GM19239 (cell line): ENCODE data around the gene CASK.
A peak's percentile ranks its signal among the peaks of the same experiment; 100 is the strongest.

Experiments used
- DNase-seq: peaks from one replicate; pipeline ENCODE4 v3.0.0; 2011; ENCODE audit warnings: low spot score; ENCODE audit not compliant: insufficient read length
- FAIRE-seq: peaks from 2 replicates; lab custom pipeline; 2011; peaks lifted over from hg19 to GRCh38; lab: Jason Lieb, UNC

Gene CASK

DNA sequence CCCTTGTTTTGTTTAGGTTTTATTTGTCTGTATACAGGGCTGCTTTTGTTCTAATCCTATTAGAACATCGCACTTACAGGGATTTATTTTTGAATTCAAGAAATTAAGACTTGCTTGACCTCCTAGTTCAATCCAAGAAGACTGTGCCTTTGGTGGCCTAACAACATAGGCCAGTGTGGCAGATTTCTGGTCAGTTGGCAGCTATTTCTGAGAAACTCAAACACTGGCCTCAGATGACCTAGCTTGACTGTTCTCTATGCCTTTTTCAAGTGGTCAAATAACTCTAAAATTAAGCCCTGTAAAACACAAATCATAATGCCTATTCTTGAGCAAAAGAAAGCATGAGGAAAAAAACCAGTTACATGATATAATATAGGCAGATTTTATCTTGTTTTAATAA is 323.8 kb downstream of the CASK start:
- FAIRE-seq (no peak), DNase-seq (no peak)

DNA sequence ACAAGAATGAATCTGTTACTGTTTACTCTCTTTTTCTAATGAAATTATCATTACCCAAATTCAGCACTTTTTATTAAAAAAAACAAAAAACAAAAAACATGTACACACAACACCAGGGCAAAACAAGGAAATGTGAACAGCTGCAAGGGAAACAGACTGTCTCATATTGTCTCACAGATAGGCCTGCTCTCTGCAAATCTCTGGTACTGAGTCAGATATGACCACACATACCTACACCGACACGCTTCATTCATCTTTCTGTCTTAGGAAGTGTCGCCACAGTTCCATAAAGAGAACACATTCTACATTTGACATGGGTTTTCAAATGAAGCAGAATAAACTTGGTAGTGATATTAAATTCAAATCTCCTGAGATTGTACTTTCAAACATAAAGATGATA is 326.8 kb downstream of the CASK start:
- DNase-seq = peak; percentile 10
- peak; percentile 95 for FAIRE-seq

DNA sequence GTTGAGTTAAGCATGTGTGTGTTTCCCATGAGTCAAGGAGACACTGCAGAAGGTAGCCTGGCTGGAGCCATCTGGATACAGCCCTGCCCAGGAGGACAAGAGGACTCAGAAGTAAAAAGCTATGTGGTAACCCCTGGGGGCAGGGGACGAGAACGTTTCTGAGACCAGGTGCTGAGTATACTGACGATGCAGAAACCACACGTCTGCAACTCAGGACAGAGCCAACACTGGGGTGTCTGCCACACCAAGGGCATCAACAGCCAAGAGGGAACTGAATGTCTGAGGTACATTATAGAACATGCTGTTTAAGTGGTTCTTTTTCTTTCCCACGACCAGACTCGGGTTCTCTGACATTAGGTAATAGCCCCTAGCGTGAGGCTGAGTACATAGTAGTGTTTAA is 328.7 kb downstream of the CASK start:
- DNase-seq (no peak), FAIRE-seq (no peak)

DNA sequence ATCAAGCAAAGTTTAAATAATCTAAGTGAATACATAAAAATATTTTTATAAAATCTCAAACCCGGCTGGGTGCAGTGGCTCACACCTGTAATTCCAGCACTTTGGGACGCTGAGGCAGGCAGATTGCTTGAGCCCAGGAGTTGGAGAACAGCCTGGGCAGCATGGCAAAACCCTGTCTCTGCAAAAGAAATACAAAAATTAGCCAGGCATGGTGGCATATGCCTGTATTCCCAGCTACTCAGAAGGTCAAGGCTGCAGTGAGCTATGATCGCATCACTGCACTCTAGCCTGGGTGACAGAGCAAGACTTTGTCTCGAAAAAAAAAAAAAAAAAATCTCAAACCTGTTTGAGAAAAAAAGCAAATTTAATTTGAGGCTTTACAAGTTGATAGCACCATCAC is 331.4 kb downstream of the CASK start:
- no peak for DNase-seq

DNA sequence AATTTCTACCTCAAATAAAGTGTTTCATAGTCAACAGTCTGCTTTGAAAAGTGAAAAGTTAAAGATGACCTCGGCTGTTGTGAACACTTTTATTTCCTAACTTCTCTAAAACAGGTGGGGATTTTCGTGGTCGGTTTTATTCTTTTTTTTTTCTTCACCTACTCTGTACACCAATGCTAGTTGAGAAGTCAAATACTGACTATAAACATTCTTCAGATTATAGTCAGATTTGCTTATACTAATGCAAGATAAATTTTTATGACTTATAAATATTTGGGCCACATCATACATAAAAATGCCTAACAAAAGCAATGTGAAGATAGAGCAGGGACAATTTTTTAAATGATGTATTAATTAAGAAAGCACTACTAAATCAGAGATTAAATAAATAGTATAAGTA is 332.7 kb downstream of the CASK start:
- FAIRE-seq (peak; percentile 33), DNase-seq (no peak)

More for the DNA sequence above, 331.4 kb downstream of the CASK start:
- no peak for FAIRE-seq

DNA sequence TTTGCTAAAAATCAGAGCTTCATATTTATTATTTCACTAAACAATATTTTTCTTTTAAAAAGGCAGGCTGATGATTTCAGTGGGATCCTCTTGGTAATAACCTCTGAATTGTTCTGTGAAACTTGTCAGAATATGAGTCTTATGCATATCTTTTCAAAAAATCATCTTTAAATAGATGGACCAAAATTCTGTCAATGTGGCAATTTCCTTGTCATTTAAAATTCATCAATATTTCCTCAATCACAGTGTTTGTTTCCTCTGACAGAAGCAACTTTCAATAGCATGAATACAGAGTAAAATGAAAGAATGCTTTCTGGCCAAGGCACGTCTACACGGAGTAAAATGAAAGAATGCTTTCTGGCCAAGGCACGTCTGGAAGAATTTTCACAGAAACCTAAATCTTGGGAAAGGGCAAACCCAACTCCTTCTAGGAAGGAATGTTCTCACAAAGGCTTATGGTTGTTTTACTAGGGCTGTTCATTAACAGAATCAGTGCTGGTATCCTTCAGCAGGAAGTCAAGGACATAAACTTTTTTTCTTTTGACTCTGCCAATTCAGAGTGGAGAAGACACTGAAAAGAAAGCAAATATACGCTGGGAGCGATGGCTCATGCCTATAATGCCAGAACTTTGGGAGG is 333.6 kb downstream of the CASK start:
- DNase-seq = no peak
- FAIRE-seq = no peak

DNA sequence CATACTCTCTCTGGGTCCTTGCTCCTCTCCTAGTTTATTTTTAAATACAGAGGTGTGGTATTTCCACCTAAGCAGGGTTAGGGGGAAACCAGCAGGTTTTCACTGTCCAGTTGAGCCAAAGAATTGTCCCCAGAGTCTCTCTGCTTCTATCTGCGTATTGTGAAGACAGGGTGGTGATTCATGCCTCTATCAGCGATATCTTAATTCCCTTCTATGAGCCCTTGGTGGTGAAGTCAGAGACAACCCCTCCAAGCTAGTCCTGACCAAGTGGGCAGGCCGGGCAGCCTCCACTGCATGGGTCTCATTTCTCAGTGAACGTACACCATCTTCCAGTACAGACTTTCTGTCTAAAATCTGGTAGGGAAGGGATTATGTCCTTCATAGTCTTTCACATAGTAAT is 335.1 kb downstream of the CASK start:
- FAIRE-seq (no peak), DNase-seq (no peak)

DNA sequence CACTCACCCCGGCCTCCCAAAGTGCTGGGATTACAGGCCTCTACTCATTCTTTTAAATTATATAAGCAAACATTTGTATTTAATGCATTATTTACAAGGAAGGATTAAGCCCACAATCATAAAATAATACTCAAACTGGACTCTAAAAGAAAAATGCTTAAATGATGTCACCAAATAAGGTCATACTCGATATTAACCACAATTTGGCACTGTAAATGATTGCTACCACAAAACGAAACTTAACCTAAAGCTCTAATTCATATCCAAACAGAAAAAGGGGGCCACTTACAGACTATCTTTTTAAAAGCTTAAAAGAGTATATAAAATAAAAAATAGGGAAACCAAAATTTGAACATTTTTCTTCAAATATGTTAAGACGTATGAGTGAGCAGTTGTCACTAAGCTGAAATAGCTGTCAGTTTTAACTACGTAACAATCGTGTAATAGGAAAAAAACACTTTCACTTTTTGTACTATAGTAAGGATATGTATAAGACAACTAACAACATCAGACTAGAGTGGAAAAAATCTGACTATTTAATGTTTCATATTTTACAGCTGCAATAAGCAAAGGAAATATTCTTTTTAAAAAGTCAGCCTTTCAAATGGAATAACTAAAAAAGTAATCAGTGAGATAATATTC is 342.8 kb downstream of the CASK start:
- DNase-seq (no peak), FAIRE-seq (peak; percentile 8)

DNA sequence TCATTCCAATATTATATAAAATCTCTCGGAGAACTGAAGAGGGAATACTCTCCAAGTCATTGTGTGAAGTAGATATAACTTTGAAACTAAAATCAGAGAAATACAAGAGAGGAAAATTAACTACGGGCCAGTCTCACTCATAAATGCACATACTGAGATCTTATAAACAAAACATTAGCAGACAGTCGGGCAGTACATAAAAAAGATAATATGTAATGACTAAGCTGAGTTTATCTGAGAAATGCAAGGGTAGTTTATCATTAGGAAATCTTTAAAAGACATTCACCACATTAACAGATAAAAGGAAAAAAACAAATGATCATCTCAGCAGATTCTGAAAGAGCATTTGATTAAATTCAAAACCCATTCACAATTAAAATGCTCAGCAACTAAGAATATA is 359.5 kb downstream of the CASK start:
- DNase-seq = no peak
- no peak for FAIRE-seq

DNA sequence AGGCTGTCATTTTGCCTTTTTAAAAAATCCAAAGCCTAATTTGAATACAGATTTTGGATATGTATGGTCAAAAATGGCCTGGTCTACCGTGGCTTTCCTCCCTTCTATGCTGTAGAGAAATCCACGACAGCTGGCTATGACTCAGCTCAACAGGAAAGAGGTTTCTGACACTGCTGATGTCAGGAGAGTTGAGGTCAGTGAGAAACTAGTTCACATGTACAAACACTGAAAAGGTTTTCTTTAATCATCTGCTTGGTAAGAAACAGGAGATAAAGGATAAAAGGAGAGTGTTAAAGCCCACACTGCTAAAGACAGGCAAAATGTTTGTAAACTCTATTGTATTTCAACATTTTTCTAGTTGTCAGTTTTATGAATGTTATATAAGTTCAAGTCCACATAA is 362.3 kb downstream of the CASK start:
- DNase-seq = peak; percentile 3
- FAIRE-seq = peak; percentile 84

DNA sequence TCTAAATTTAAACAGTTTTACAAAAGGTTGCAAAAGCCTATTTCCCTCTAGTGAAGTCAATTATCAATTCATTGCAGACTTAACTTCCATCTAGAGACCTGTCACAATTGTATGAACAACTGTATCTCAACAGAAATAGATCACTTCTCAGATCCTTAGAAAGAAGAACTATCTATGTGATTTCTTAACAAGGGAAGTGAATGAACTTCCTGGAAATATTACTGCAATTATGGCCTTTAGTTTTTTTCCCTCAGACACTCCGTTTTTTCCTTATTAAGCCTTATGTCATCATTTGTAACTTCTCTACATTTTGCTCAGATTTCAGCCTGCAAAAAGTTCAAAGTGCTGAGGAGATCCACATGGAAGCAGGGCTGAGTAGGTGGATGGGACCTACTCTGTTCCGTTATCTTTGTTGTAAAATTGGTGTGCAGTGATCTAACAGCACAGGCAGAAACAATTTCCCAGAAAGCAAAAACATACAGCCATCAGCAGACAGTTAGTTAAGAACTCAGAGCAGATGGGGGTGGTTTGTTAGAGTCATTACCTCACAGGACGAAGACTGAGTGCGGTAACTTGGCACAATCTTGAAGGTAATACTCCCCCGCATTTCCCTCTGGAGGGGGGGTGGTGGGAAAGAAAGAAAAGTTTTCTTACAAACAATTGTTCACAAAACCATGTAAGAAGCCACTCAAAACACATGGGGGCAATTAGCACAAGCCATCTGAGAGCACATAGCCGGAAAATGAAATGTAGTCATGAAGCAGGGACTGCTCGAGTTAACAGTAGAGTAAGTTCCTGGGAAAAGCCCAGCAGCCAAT is 363.9 kb downstream of the CASK start:
- DNase-seq = no peak
- peak; percentile 70 for FAIRE-seq

DNA sequence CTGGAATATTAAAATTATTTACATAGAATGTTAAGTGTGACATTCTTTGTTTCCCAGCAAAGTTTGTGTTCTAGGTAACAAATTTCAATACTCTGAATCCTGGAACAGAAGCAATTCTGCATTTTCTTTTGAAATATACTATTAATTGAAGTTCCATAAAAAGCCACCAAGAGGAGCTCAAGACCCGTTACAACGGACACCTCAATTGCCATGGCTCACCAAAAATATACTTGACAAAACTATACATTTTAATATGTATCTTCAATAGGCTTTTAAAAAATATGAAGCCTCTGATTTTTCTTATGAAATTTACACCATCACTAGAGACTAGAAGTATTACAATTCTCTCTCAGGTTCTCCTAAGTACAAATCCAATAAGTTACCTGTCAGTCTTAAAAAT is 364.8 kb downstream of the CASK start:
- no peak for DNase-seq
- FAIRE-seq = peak; percentile 89

DNA sequence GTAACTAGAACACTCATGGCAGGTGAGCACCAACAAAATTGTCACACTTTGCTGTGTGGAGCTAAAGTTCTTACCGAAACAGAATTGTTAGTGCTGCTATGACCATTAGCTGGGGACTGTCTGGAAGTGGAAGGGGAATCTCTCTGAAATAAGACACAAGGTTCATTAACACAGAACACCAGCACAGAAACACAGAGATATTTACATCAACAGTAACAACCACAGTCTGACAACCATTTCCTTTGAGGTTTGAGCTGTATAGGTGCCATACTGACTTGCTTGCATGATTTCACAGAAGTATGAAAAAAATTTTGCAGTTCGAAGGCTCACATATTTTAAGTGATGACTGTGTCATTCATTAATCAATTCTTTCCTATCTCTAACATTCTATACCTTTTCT is 366.4 kb downstream of the CASK start:
- DNase-seq = no peak
- no peak for FAIRE-seq

DNA sequence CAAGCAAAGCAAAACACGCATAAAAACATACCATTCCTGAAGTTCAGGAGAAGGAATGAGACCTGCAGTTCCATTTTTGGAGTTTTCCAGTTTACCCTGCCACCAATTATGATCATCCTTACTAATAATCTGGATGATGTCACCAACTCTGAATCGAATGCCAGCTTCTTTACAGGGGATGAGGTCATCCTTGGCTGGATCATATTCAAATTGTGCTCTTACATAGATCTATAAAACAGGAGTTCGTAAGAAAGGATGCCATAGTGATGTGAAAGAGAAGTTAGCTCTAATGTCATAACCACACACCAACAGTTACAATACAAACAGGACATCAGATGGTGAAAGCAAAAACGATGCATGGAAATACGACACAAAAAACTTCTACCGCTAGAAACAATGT is 369.7 kb downstream of the CASK start:
- FAIRE-seq = no peak
- DNase-seq = no peak

DNA sequence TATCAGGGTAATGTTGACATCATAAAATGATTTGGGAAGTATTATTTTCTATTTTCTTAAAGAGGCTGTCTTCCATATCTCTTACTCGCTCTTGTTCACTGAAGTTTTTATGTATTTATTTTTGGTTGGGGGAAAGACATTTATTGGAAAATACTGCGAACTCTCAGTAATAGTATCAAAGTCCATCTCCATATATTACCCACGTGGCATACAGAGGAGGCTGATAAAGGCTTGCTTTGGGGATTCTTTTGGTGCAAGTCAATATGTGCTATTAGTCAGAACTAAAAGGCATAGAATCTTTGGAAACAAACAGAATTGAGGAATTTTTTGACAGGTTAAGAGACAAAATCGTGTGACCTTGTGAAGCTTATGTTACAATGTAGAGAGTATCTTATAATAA is 374.9 kb downstream of the CASK start:
- DNase-seq = no peak
- FAIRE-seq = no peak

DNA sequence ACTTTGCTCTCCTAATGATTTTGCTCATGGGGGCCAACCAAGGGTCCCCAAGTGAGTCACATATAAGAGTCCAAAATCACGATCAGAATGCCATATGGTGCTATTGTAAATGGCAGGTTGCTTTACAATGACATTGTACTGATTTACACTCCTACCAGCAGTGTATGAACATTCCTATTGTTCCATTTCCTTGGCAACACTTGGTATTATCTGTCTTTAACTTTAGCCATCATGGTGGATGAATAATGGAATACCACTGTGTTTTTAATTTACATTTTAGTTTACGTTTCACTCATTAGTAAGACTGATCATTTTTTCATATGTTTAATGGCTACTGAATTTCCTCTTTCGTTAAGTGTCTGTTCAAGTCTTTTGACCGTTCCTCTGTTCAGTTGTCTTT is 379.7 kb downstream of the CASK start:
- DNase-seq (no peak), FAIRE-seq (peak; percentile 4)

DNA sequence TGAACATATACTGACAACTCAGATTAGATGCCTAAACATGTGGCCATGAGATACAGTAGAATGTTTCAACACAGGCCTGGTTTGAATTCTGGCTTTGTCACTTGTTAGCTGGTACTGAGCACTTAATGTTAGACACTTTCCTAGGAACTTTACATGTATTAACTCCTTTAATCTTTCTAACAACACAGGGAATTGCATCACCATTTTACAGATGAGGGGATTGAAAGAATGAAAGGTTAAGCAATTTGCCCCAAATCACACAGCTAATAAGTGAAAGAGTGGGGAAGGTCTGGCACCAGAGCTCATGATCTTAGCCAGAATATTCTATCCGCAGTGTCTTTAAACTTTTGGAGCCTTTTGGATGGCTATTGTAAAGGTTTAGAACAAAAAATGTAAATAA is 380.3 kb downstream of the CASK start:
- FAIRE-seq (no peak), DNase-seq (no peak)

DNA sequence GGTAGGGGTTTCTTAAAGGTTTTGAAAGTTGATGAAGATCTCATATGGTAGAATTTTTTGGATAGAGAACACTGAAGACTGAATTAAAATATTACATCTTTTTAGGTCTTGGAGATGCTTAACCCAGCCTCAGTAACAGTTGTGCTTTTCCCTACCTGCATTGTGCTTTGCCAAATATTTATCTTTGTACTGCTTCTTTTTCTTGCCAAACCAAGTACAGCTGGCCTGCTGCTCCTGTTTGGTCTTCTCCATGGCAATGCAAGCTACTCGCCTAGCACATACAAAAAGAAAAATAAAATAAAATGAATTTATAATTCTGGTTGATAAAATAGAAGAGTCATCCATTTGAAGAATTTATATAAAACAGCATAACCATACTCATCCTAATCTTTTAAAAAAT is 380.8 kb downstream of the CASK start:
- FAIRE-seq = no peak
- DNase-seq = no peak

DNA sequence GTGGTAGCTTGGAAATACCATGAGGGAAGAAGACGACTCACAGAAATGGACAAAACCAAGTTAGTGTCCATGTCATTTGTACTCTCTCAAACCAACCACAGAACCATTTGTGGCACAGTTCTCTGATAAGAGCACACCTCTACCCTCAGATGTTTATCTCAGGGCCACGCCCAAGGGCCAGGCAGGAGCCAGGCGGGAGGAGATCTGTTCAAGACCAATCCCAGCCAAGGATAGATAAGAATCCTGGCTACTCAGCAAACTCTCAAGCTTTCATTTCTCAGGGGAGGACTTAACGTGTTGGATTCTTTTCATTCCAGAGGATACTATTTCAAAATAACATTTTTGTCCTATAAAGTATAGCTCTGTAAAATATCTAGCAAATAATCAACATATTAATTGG is 381.2 kb downstream of the CASK start:
- DNase-seq (no peak), FAIRE-seq (no peak)

DNA sequence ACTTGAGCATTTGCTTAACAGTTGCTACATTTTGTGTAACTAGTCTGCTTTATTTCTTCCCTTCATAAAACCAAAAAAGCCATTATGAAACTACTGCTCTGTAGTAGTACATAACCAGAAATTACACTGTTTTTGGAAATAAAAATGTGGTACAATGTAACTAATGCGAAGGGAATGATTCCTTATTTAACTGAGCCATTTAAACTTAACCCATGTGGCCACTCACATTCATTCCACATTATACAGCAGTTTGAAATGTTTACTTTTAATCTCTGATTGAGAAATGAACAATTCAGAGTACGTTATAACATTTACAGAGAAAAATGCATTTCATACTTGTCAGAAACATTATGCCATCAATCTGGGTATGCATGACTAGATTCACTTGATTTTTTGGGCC is 382.0 kb downstream of the CASK start:
- FAIRE-seq (peak; percentile 84), DNase-seq (no peak)

DNA sequence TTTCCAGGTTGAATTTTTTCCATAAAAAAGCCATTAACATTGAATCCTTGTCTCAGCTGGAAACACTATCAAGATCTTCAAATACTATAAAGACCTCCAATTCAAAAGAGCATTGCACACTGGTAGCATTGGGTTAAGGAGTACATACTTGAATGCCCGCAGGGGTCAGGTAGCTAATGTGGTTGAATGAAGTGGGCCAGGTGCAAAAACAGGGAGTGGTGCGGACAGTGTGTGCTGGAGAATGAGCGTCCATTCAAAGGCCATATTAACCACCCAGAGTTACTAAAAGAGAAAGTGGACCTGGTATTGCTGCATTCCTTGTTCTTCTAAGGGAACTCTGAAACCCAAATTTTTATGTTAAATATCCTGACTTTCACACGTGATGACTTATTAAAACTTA is 384.6 kb downstream of the CASK start:
- DNase-seq (no peak), FAIRE-seq (no peak)

DNA sequence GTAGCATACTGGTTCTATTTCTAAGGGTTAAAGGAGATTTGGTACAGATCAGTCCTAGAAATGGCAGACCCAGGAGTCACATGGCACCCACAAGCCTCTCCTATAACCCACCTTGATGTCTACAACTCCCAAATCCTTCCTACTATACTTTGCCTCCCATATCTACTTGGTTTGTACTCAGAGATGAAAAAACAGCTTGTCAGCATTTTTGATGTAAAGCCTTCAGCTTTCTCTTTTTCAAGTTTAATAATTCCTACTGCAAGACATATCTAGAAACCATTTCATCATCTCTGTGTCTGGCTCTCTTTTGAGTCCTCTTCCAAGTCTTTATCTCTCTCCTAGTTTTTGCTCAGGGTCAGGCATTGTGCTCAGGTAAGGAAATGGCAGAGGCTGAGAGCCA is 393.3 kb downstream of the CASK start:
- DNase-seq = no peak
- no peak for FAIRE-seq
